Measurements from ENCODE around the gene USP54.
"Not testable (repeated sequence)": the region's sequence is repeated elsewhere in the genome, so short reads cannot be mapped to it uniquely, and the experiment has no call there.

USP54 gene

GRCh38 chr10:73614720-73615119, 23.6 kb upstream of the USP54 start:
- no peak for DNase-seq
- Mint-ChIP-seq H3K9me3 (no peaks in the 10 kb centered on the region), H3K27ac (no peak overlapping the region), H3K36me3 (no peaks in the 10 kb centered on the region), H3K27me3 (no peaks in the 10 kb centered on the region), H3K4me1 (no peaks in the 10 kb centered on the region), H3K4me3 (no peak overlapping the region)
- no peak for ATAC-seq (replicated peaks)

- Mint-ChIP-seq H3K27me3 (no peaks in the 10 kb centered on the region), H3K9me3 (no peaks in the 10 kb centered on the region), H3K27ac (no peak overlapping the region), H3K36me3 (peaks cover 2 to 8% of the 10 kb centered on the region in 2 donors), H3K4me3 (no peak overlapping the region), H3K4me1 (no peaks in the 10 kb centered on the region)
- DNase-seq: no peak
- no peak for ATAC-seq (replicated peaks)
Observed at GRCh38 chr10:73609116-73609515, 18.0 kb upstream of the USP54 start.

GRCh38 chr10:73601486-73601921, 10.4 kb upstream of the USP54 start:
- peaks cover 2 to 8% of the 10 kb centered on the region in 2 donors for H3K36me3 Mint-ChIP-seq
- ATAC-seq (replicated peaks) (no peak), DNase-seq (no peak)
- no peaks in the 10 kb centered on the region for H3K27me3 Mint-ChIP-seq
- H3K9me3 Mint-ChIP-seq: no peaks in the 10 kb centered on the region
- no peak overlapping the region for H3K27ac Mint-ChIP-seq
- peaks cover 3 to 6% of the 10 kb centered on the region in 2 donors for H3K4me1 Mint-ChIP-seq
- no peak overlapping the region for H3K4me3 Mint-ChIP-seq

GRCh38 chr10:73597346-73597745, 6.2 kb upstream of the USP54 start:
- Mint-ChIP-seq H3K27me3 (no peaks in the 10 kb centered on the region), H3K4me1 (peaks cover 3 to 6% of the 10 kb centered on the region in 2 donors), H3K36me3 (no peaks in the 10 kb centered on the region), H3K4me3 (no peak overlapping the region), H3K27ac (no peak overlapping the region), H3K9me3 (no peaks in the 10 kb centered on the region)
- ATAC-seq (replicated peaks) (no peak), DNase-seq (no peak)

GRCh38 chr10:73593812-73594211, 2.7 kb upstream of the USP54 start:
- Mint-ChIP-seq H3K27ac (no peak overlapping the region), H3K9me3 (no peaks in the 10 kb centered on the region), H3K36me3 (no peaks in the 10 kb centered on the region), H3K27me3 (no peaks in the 10 kb centered on the region), H3K4me3 (no peak overlapping the region), H3K4me1 (peaks cover 7 to 12% of the 10 kb centered on the region in 2 donors)
- ATAC-seq (replicated peaks) (no peak), DNase-seq (no peak)

GRCh38 chr10:73593110-73593509, 2.0 kb upstream of the USP54 start:
- Mint-ChIP-seq H3K36me3 (no peaks in the 10 kb centered on the region), H3K27me3 (no peaks in the 10 kb centered on the region), H3K9me3 (no peaks in the 10 kb centered on the region), H3K4me3 (no peak overlapping the region), H3K4me1 (peaks cover 7 to 12% of the 10 kb centered on the region in 2 donors), H3K27ac (no peak overlapping the region)
- ATAC-seq (replicated peaks): no peak
- no peak for DNase-seq

- no peak overlapping the region for H3K4me3 Mint-ChIP-seq
- peaks cover 7 to 12% of the 10 kb centered on the region in 2 donors for H3K4me1 Mint-ChIP-seq
- no peaks in the 10 kb centered on the region for H3K36me3 Mint-ChIP-seq
- ATAC-seq (replicated peaks): peak; percentile 46 to 57
- no peaks in the 10 kb centered on the region for H3K27me3 Mint-ChIP-seq
- H3K27ac Mint-ChIP-seq: no peak overlapping the region
- no peaks in the 10 kb centered on the region for H3K9me3 Mint-ChIP-seq
- no peak for DNase-seq
Observed at GRCh38 chr10:73591935-73592699, 975 bp upstream of the USP54 start.

- ATAC-seq (replicated peaks) (no peak), DNase-seq (no peak)
- Mint-ChIP-seq H3K27ac (no peak overlapping the region), H3K9me3 (peaks cover 0 to 2% of the 10 kb centered on the region in 2 donors), H3K36me3 (peaks cover 1 to 9% of the 10 kb centered on the region in 2 donors), H3K4me3 (no peak overlapping the region), H3K4me1 (peaks cover 7 to 12% of the 10 kb centered on the region in 2 donors), H3K27me3 (no peaks in the 10 kb centered on the region)
Observed at GRCh38 chr10:73589563-73590126, 1.5 kb downstream of the USP54 start.

GRCh38 chr10:73588656-73589055, 2.5 kb downstream of the USP54 start:
- no peak for ATAC-seq (replicated peaks)
- Mint-ChIP-seq H3K27ac (no peak overlapping the region), H3K4me3 (no peak overlapping the region), H3K9me3 (peaks cover 0 to 2% of the 10 kb centered on the region in 2 donors), H3K27me3 (no peaks in the 10 kb centered on the region), H3K4me1 (peaks cover 7 to 12% of the 10 kb centered on the region in 2 donors), H3K36me3 (peaks cover 1 to 9% of the 10 kb centered on the region in 2 donors)
- no peak for DNase-seq

GRCh38 chr10:73586583-73586984, 4.6 kb downstream of the USP54 start:
- peaks cover 1 to 9% of the 10 kb centered on the region in 2 donors for H3K36me3 Mint-ChIP-seq
- DNase-seq: no peak
- peaks cover 4 to 6% of the 10 kb centered on the region in 2 donors for H3K4me1 Mint-ChIP-seq
- ATAC-seq (replicated peaks): no peak
- H3K9me3 Mint-ChIP-seq: peaks cover 0 to 2% of the 10 kb centered on the region in 2 donors
- H3K27me3 Mint-ChIP-seq: no peaks in the 10 kb centered on the region
- no peak overlapping the region for H3K27ac Mint-ChIP-seq
- H3K4me3 Mint-ChIP-seq: no peak overlapping the region

GRCh38 chr10:73585327-73585726, 5.8 kb downstream of the USP54 start:
- Mint-ChIP-seq H3K4me1 (no peaks in the 10 kb centered on the region), H3K27ac (no peak overlapping the region), H3K9me3 (peaks cover 0 to 2% of the 10 kb centered on the region in 2 donors), H3K27me3 (no peaks in the 10 kb centered on the region), H3K36me3 (peaks cover 1 to 9% of the 10 kb centered on the region in 2 donors), H3K4me3 (no peak overlapping the region)
- DNase-seq (no peak), ATAC-seq (replicated peaks) (no peak)

- peaks cover 1 to 9% of the 10 kb centered on the region in 2 donors for H3K36me3 Mint-ChIP-seq
- peaks cover 0 to 2% of the 10 kb centered on the region in 2 donors for H3K9me3 Mint-ChIP-seq
- no peak overlapping the region for H3K4me3 Mint-ChIP-seq
- no peaks in the 10 kb centered on the region for H3K27me3 Mint-ChIP-seq
- DNase-seq: no peak
- no peak overlapping the region for H3K27ac Mint-ChIP-seq
- peak in 1 of 2 donors; percentile 20 for ATAC-seq (replicated peaks)
- no peaks in the 10 kb centered on the region for H3K4me1 Mint-ChIP-seq
Observed at GRCh38 chr10:73584737-73585136, 6.4 kb downstream of the USP54 start.

GRCh38 chr10:73581918-73582317, 9.2 kb downstream of the USP54 start:
- Mint-ChIP-seq H3K4me3 (no peak overlapping the region), H3K27me3 (no peaks in the 10 kb centered on the region), H3K36me3 (peaks cover 1 to 9% of the 10 kb centered on the region in 2 donors), H3K27ac (no peak overlapping the region), H3K9me3 (peaks cover 0 to 2% of the 10 kb centered on the region in 2 donors), H3K4me1 (peaks cover 2 to 11% of the 10 kb centered on the region in 2 donors)
- ATAC-seq (replicated peaks) (no peak), DNase-seq (no peak)

- not testable (repeated sequence) for H3K27ac Mint-ChIP-seq; H3K4me3 Mint-ChIP-seq; ATAC-seq (replicated peaks); H3K9me3 Mint-ChIP-seq; H3K36me3 Mint-ChIP-seq; H3K27me3 Mint-ChIP-seq; DNase-seq
- H3K4me1 Mint-ChIP-seq: peaks cover 7 to 22% of the 10 kb centered on the region in 2 donors
Observed at GRCh38 chr10:73578927-73579326, 12.2 kb downstream of the USP54 start.

- no peak for DNase-seq
- Mint-ChIP-seq H3K36me3 (no peaks in the 10 kb centered on the region), H3K9me3 (no peaks in the 10 kb centered on the region), H3K27me3 (no peaks in the 10 kb centered on the region), H3K4me3 (no peak overlapping the region), H3K4me1 (peaks cover 7 to 22% of the 10 kb centered on the region in 2 donors), H3K27ac (no peak overlapping the region)
- ATAC-seq (replicated peaks): no peak
Observed at GRCh38 chr10:73577788-73578187, 13.4 kb downstream of the USP54 start.
